Stimulated activated effector memory CD8-positive, alpha-beta T cell treated with anti-CD3 and anti-CD28 coated beads, Interleukin-12 subunit alpha, Interleukin-12 subunit beta, amount 100 ng/mL, for 72 hours (primary cell): ENCODE results near the gene CARD14.

Source experiments
- ATAC-seq: fragments of 150-1000 bp; cut with Tn5 transposase; 2 replicates; pipeline ENCODE4 v1.10.0; 2021
- DNase-seq, 2 donors: peaks; one replicate each; pipeline ENCODE4 v3.0.0; 2021 to 2022; ENCODE audit warnings: low spot score in 2 of 2
- H3K27ac Mint-ChIP-seq: one replicate; pipeline ENCODE4 v1.8.0; 2022; ENCODE audit warnings: mild to moderate bottlenecking, mixed read lengths
- H3K36me3 Mint-ChIP-seq: one replicate; pipeline ENCODE4 v1.8.0; 2022; ENCODE audit warnings: mild to moderate bottlenecking, mixed read lengths
- H3K4me1 Mint-ChIP-seq: one replicate; pipeline ENCODE4 v1.8.0; 2022; ENCODE audit warnings: mixed read lengths
- H3K4me3 Mint-ChIP-seq: one replicate; pipeline ENCODE4 v1.8.0; 2022; ENCODE audit warnings: mild to moderate bottlenecking, mixed read lengths
- H3K9me3 Mint-ChIP-seq: one replicate; pipeline ENCODE4 v1.8.0; 2022; ENCODE audit warnings: mixed read lengths

Gene CARD14

GRCh38 chr17:80220054-80220735 is 50.4 kb downstream of the CARD14 start, which contains the start of the genes SGSH and SLC26A11:
Gene SGSH, minus strand, starts transcription at chr17:80220333. Its CDS starts 20 bp downstream, at chr17:80220313.
Gene SLC26A11, plus strand, starts transcription at chr17:80220427. Its CDS starts 1,134 bp downstream, at chr17:80221561.
- H3K4me3 Mint-ChIP-seq = peak within 1 kb of the TSS; percentile 92
- peak; percentile 43 to 76 for DNase-seq
- H3K27ac Mint-ChIP-seq = peak within 1 kb of the TSS; percentile 97

GRCh38 chr17:80220736-80221215 is 50.9 kb downstream of the CARD14 start:
- peak overlapping the region; percentile 92 for H3K4me3 Mint-ChIP-seq

More at GRCh38 chr17:80220054-80220735, 50.4 kb downstream of the CARD14 start, which contains the start of the genes SGSH and SLC26A11:
- Mint-ChIP-seq H3K4me1 (peaks cover 68% of the 10 kb centered on the region), H3K9me3 (no peaks in the 10 kb centered on the region), H3K36me3 (peaks cover 33% of the 10 kb centered on the region)
- ATAC-seq = peak; percentile 62

GRCh38 chr17:80221351-80222105 is 51.7 kb downstream of the CARD14 start:
- Mint-ChIP-seq H3K4me3 (peak overlapping the region; percentile 92), H3K36me3 (peaks cover 23% of the 10 kb centered on the region), H3K27ac (no peak overlapping the region), H3K9me3 (no peaks in the 10 kb centered on the region), H3K4me1 (peaks cover 60% of the 10 kb centered on the region)
- DNase-seq (no peak), ATAC-seq (no peak)

More at GRCh38 chr17:80220736-80221215, 50.9 kb downstream of the CARD14 start:
- H3K9me3 Mint-ChIP-seq = no peaks in the 10 kb centered on the region
- peaks cover 31% of the 10 kb centered on the region for H3K36me3 Mint-ChIP-seq
- no peak overlapping the region for H3K27ac Mint-ChIP-seq
- no peak for DNase-seq
- no peak for ATAC-seq
- peaks cover 68% of the 10 kb centered on the region for H3K4me1 Mint-ChIP-seq

- no peak overlapping the region for H3K27ac Mint-ChIP-seq
- H3K9me3 Mint-ChIP-seq = no peaks in the 10 kb centered on the region
- ATAC-seq (no peak), DNase-seq (no peak)
- H3K4me3 Mint-ChIP-seq = peak overlapping the region; percentile 18
- H3K4me1 Mint-ChIP-seq = peaks cover 50% of the 10 kb centered on the region
- peaks cover 17% of the 10 kb centered on the region for H3K36me3 Mint-ChIP-seq
These were observed 52.7 kb downstream of the CARD14 start for GRCh38 chr17:80222376-80223141.

- Mint-ChIP-seq H3K4me3 (peak overlapping the region; percentile 18), H3K4me1 (peaks cover 46% of the 10 kb centered on the region), H3K27ac (no peak overlapping the region), H3K36me3 (peaks cover 15% of the 10 kb centered on the region), H3K9me3 (no peaks in the 10 kb centered on the region)
- no peak for DNase-seq
- no peak for ATAC-seq
These were observed 53.4 kb downstream of the CARD14 start for GRCh38 chr17:80223142-80223815.

- Mint-ChIP-seq H3K4me1 (peaks cover 39% of the 10 kb centered on the region), H3K9me3 (no peaks in the 10 kb centered on the region), H3K27ac (peak overlapping the region; percentile 11), H3K36me3 (peaks cover 9% of the 10 kb centered on the region), H3K4me3 (no peak overlapping the region)
- ATAC-seq (no peak), DNase-seq (no peak)
These were observed 54.1 kb downstream of the CARD14 start for GRCh38 chr17:80223838-80224497.

GRCh38 chr17:80224683-80225082 is 54.9 kb downstream of the CARD14 start:
- H3K27ac Mint-ChIP-seq = peak overlapping the region; percentile 11
- no peak overlapping the region for H3K4me3 Mint-ChIP-seq
- ATAC-seq (no peak), DNase-seq (no peak)
- peaks cover 2% of the 10 kb centered on the region for H3K36me3 Mint-ChIP-seq
- peaks cover 32% of the 10 kb centered on the region for H3K4me1 Mint-ChIP-seq
- no peaks in the 10 kb centered on the region for H3K9me3 Mint-ChIP-seq

GRCh38 chr17:80225230-80225629 is 55.4 kb downstream of the CARD14 start:
- ATAC-seq (no peak), DNase-seq (no peak)
- peaks cover 3% of the 10 kb centered on the region for H3K36me3 Mint-ChIP-seq
- no peak overlapping the region for H3K4me3 Mint-ChIP-seq
- H3K27ac Mint-ChIP-seq = no peak overlapping the region
- no peaks in the 10 kb centered on the region for H3K9me3 Mint-ChIP-seq
- H3K4me1 Mint-ChIP-seq = peaks cover 28% of the 10 kb centered on the region

- Mint-ChIP-seq H3K9me3 (peaks cover 4% of the 10 kb centered on the region), H3K4me3 (no peak overlapping the region), H3K36me3 (peaks cover 15% of the 10 kb centered on the region), H3K27ac (no peak overlapping the region), H3K4me1 (peaks cover 23% of the 10 kb centered on the region)
- DNase-seq (no peak), ATAC-seq (no peak)
These were observed 57.3 kb downstream of the CARD14 start for GRCh38 chr17:80227156-80227555.

GRCh38 chr17:80227666-80228065 is 57.8 kb downstream of the CARD14 start:
- Mint-ChIP-seq H3K9me3 (peaks cover 8% of the 10 kb centered on the region), H3K27ac (no peak overlapping the region), H3K4me3 (no peak overlapping the region), H3K4me1 (peaks cover 18% of the 10 kb centered on the region), H3K36me3 (peaks cover 20% of the 10 kb centered on the region)
- DNase-seq (no peak), ATAC-seq (no peak)

- Mint-ChIP-seq H3K4me1 (peaks cover 10% of the 10 kb centered on the region), H3K36me3 (peaks cover 26% of the 10 kb centered on the region), H3K9me3 (peaks cover 11% of the 10 kb centered on the region), H3K27ac (no peak overlapping the region), H3K4me3 (no peak overlapping the region)
- DNase-seq = no peak
- ATAC-seq = no peak
These were observed 58.6 kb downstream of the CARD14 start for GRCh38 chr17:80228477-80228876.

GRCh38 chr17:80229011-80229410 is 59.2 kb downstream of the CARD14 start:
- Mint-ChIP-seq H3K4me1 (peaks cover 6% of the 10 kb centered on the region), H3K27ac (no peak overlapping the region), H3K36me3 (peaks cover 32% of the 10 kb centered on the region), H3K4me3 (no peak overlapping the region), H3K9me3 (peaks cover 12% of the 10 kb centered on the region)
- no peak for ATAC-seq
- DNase-seq = no peak

GRCh38 chr17:80232438-80232837 is 62.6 kb downstream of the CARD14 start:
- no peaks in the 10 kb centered on the region for H3K4me1 Mint-ChIP-seq
- H3K4me3 Mint-ChIP-seq = no peak overlapping the region
- no peak for ATAC-seq
- no peak for DNase-seq
- H3K27ac Mint-ChIP-seq = no peak overlapping the region
- H3K9me3 Mint-ChIP-seq = peaks cover 12% of the 10 kb centered on the region
- H3K36me3 Mint-ChIP-seq = peaks cover 51% of the 10 kb centered on the region

- Mint-ChIP-seq H3K27ac (no peak overlapping the region), H3K4me3 (no peak overlapping the region), H3K4me1 (no peaks in the 10 kb centered on the region), H3K9me3 (peaks cover 12% of the 10 kb centered on the region), H3K36me3 (peaks cover 58% of the 10 kb centered on the region)
- ATAC-seq = no peak
- no peak for DNase-seq
These were observed 63.4 kb downstream of the CARD14 start for GRCh38 chr17:80233202-80233601.
